H9 (cell line): ENCODE data around the gene ATAD2B. TPM values are rescaled to one million over a fixed set of nuclear protein-coding genes. Genes with fewer than 3 reads are reported as not detected.

Source experiments
- DNase-seq: peaks from one replicate; pipeline ENCODE4 v3.0.0-alpha.2; 2017
- H2AFZ ChIP-seq: one replicate; pipeline ENCODE4 v1.6.1; 2013; ENCODE audit warnings: mild to moderate bottlenecking, low read length, control low read depth, moderate library complexity
- H2AK5ac ChIP-seq: 2 replicates; pipeline ENCODE4 v1.6.1; 2013; ENCODE audit warnings: low read length, control low read depth, mixed read lengths; ENCODE audit not compliant: insufficient read length
- H2BK120ac ChIP-seq: one replicate; pipeline ENCODE4 v1.6.1; 2013; ENCODE audit warnings: low read depth, mild to moderate bottlenecking, low read length, control low read depth, inconsistent platforms; ENCODE audit not compliant: poor library complexity, severe bottlenecking
- H2BK12ac ChIP-seq: 2 replicates; pipeline ENCODE4 v1.6.1; 2013; ENCODE audit warnings: low read length, control low read depth, mixed read lengths, low read depth; ENCODE audit not compliant: insufficient read length
- H2BK15ac ChIP-seq: 2 replicates; pipeline ENCODE4 v1.6.1; 2013; ENCODE audit warnings: low read depth, low read length, control low read depth
- H2BK20ac ChIP-seq: one replicate; pipeline ENCODE4 v1.6.1; 2013; ENCODE audit warnings: low read depth, mild to moderate bottlenecking, low read length, control low read depth, inconsistent platforms; ENCODE audit not compliant: poor library complexity, severe bottlenecking
- H2BK5ac ChIP-seq: 2 replicates; pipeline ENCODE4 v1.6.1; 2013; ENCODE audit warnings: low read length, control low read depth, mixed read lengths; ENCODE audit not compliant: insufficient read length
- H3K14ac ChIP-seq: 2 replicates; pipeline ENCODE4 v1.6.1; 2013; ENCODE audit warnings: low read length, control low read depth; ENCODE audit not compliant: insufficient read depth
- H3K18ac ChIP-seq: 2 replicates; pipeline ENCODE4 v1.6.1; 2013; ENCODE audit warnings: low read depth, mild to moderate bottlenecking, mixed read lengths, low read length, control low read depth; ENCODE audit not compliant: insufficient read length
- H3K23ac ChIP-seq: 2 replicates; pipeline ENCODE4 v1.6.1; 2013; ENCODE audit warnings: low read length, control low read depth, mixed read lengths, low read depth; ENCODE audit not compliant: insufficient read length
- H3K23me2 ChIP-seq: 2 replicates; pipeline ENCODE4 v1.6.1; 2013; ENCODE audit warnings: low read depth, mild to moderate bottlenecking, mixed read lengths, low read length, control low read depth; ENCODE audit not compliant: insufficient read length, poor library complexity, severe bottlenecking
- H3K27ac ChIP-seq: 2 replicates; pipeline ENCODE4 v1.5.1; 2013; ENCODE audit warnings: low read length, control low read depth, mixed read lengths, low read depth; ENCODE audit not compliant: insufficient read length
- H3K27me3 ChIP-seq: 2 replicates; pipeline ENCODE4 v1.6.1; 2013; ENCODE audit warnings: low read length, control low read depth, inconsistent platforms; ENCODE audit not compliant: insufficient read depth
- H3K4ac ChIP-seq: 2 replicates; pipeline ENCODE4 v1.6.1; 2013; ENCODE audit warnings: low read depth, mild to moderate bottlenecking, control low read depth, inconsistent platforms, low read length, moderate library complexity
- H3K4me1 ChIP-seq: 2 replicates; pipeline ENCODE4 v1.6.1; 2013; ENCODE audit warnings: low read length, control low read depth, inconsistent platforms; ENCODE audit not compliant: insufficient read depth
- H3K4me2 ChIP-seq: 2 replicates; pipeline ENCODE4 v1.6.1; 2013; ENCODE audit warnings: low read length, control low read depth, mixed read lengths; ENCODE audit not compliant: insufficient read length, insufficient read depth
- H3K56ac ChIP-seq: 2 replicates; pipeline ENCODE4 v1.6.1; 2013; ENCODE audit warnings: low read depth, mild to moderate bottlenecking, mixed read lengths, low read length, control low read depth; ENCODE audit not compliant: insufficient read length
- H3K79me1 ChIP-seq: 2 replicates; pipeline ENCODE4 v1.6.1; 2013; ENCODE audit warnings: low read depth, mild to moderate bottlenecking, moderate library complexity, low read length, control low read depth, inconsistent platforms; ENCODE audit not compliant: insufficient read depth, poor library complexity, severe bottlenecking
- H3K79me2 ChIP-seq: 2 replicates; pipeline ENCODE4 v1.6.1; 2013; ENCODE audit warnings: low read length, control low read depth, inconsistent platforms; ENCODE audit not compliant: insufficient read depth
- H3K9ac ChIP-seq: 2 replicates; pipeline ENCODE4 v1.6.1; 2013; ENCODE audit warnings: low read length, control low read depth, mixed read lengths; ENCODE audit not compliant: insufficient read length; ENCODE audit errors: extremely low read depth
- H3K9me3 ChIP-seq: one replicate; pipeline ENCODE4 v1.6.1; 2013; ENCODE audit warnings: low read depth, low read length, inconsistent platforms; ENCODE audit not compliant: control insufficient read depth
- H3T11ph ChIP-seq: one replicate; pipeline ENCODE4 v1.6.1; 2013; ENCODE audit warnings: mild to moderate bottlenecking, low read length, control low read depth, inconsistent platforms
- H4K20me1 ChIP-seq: one replicate; pipeline ENCODE4 v1.6.1; 2013; ENCODE audit not compliant: control insufficient read depth, insufficient read length, insufficient read depth
- H4K5ac ChIP-seq: 2 replicates; pipeline ENCODE4 v1.6.1; 2013; ENCODE audit warnings: low read depth, mild to moderate bottlenecking, mixed read lengths, low read length, control low read depth; ENCODE audit not compliant: insufficient read length
- H4K8ac ChIP-seq: replicated peaks from 2 replicates; pipeline ENCODE4 v1.6.1; 2013; ENCODE audit warnings: low read length, control low read depth, mixed read lengths, low read depth; ENCODE audit not compliant: insufficient read length
- H4K91ac ChIP-seq: 2 replicates; pipeline ENCODE4 v1.6.1; 2013; ENCODE audit warnings: low read depth, mild to moderate bottlenecking, moderate library complexity, mixed read lengths, low read length, control low read depth; ENCODE audit not compliant: insufficient read length
- H3K27ac Mint-ChIP-seq, 3 experiments: 2 replicates in 2 of 3; 3 replicates in 1 of 3; pipeline ENCODE4 v1.8.0; 2020 to 2021; ENCODE audit warnings: mixed read lengths in 3 of 3, mild to moderate bottlenecking in 1 of 3, moderate library complexity in 1 of 3
- H3K27me3 Mint-ChIP-seq: 2 replicates; pipeline ENCODE4 v1.8.0; 2021; ENCODE audit warnings: low read depth, mild to moderate bottlenecking, moderate library complexity, mixed read lengths
- H3K36me3 Mint-ChIP-seq, 3 experiments: 2 replicates in 2 of 3; 3 replicates in 1 of 3; pipeline ENCODE4 v1.8.0; 2020 to 2021; ENCODE audit warnings: low read depth in 3 of 3, mixed read lengths in 3 of 3; ENCODE audit not compliant: insufficient read depth in 1 of 3
- H3K4me1 Mint-ChIP-seq, 2 experiments: 2 replicates each; pipeline ENCODE4 v1.8.0; 2020; ENCODE audit warnings: mixed read lengths in 2 of 2
- H3K4me3 Mint-ChIP-seq, 2 experiments: 2 replicates in 1 of 2; 3 replicates in 1 of 2; pipeline ENCODE4 v1.8.0; 2020 to 2021; ENCODE audit warnings: mild to moderate bottlenecking in 2 of 2, mixed read lengths in 2 of 2, moderate library complexity in 1 of 2
- H3K9me3 Mint-ChIP-seq, 2 experiments: 2 replicates in 1 of 2; 3 replicates in 1 of 2; pipeline ENCODE4 v1.8.0; 2020; ENCODE audit warnings: mild to moderate bottlenecking in 2 of 2, mixed read lengths in 2 of 2, moderate library complexity in 1 of 2
- CTCF ChIP-seq: fragments of 200-600 bp; sonication (generic); conservative IDR thresholded peaks from 3 replicates; pipeline ENCODE4 v1.8.0; 2021; ENCODE audit warnings: antibody characterized with exemption, mild to moderate bottlenecking
- WGBS: extraction: QIAGEN DNeasy Blood & Tissue Kit; methylation state at CpG from one replicate; pipeline ENCODE4 v1.1.7; 2013; ENCODE audit warnings: missing lambda C conversion rate, low lambda C conversion rate, mixed read lengths; ENCODE audit not compliant: insufficient read length; ENCODE audit errors: extremely low coverage; 5-methylcytosine and 5-hydroxymethylcytosine counted together
- total RNA-seq: library from RNA; stranded (reverse); gene quantifications from 2 replicates; pipeline ENCODE4 v1.2.1, GENCODE V29; 2021

ATAD2B gene
- total RNA-seq, 1 experiment from 2014 or later, result 21.4 TPM

GRCh38 chr2:23861952-23862351 is 65.0 kb downstream of the ATAD2B start:
- no peaks in the 10 kb centered on the region for H3K9me3 ChIP-seq
- Mint-ChIP-seq H3K9me3 (no peaks in the 10 kb centered on the region), H3K27ac (no peak overlapping the region), H3K36me3 (peaks cover 0 to 28% (median 24%) of the 10 kb centered on the region in 3 experiments; a peak in 6 of 7 replicates), H3K4me3 (no peak overlapping the region), H3K27me3 (no peaks in the 10 kb centered on the region), H3K4me1 (peaks cover 15 to 20% of the 10 kb centered on the region in 2 experiments)
- H2BK120ac ChIP-seq, result no peak overlapping the region
- no peak overlapping the region for H2AK5ac ChIP-seq
- H3K79me1 ChIP-seq, result no peaks in the 10 kb centered on the region
- no peak overlapping the region for H3T11ph ChIP-seq
- no peak for TF ChIP-seq CTCF
- no peak overlapping the region for H2AFZ ChIP-seq
- no peak overlapping the region for H4K91ac ChIP-seq
- no peak overlapping the region for H4K8ac ChIP-seq
- no peaks in the 10 kb centered on the region for H4K20me1 ChIP-seq
- H3K4me2 ChIP-seq, result no peak overlapping the region
- no peak overlapping the region for H2BK20ac ChIP-seq
- no peak for DNase-seq
- H3K4me1 ChIP-seq, result no peaks in the 10 kb centered on the region
- no peak overlapping the region for H3K4ac ChIP-seq
- H3K27ac ChIP-seq, result no peak overlapping the region
- H2BK12ac ChIP-seq, result no peak overlapping the region
- H3K23ac ChIP-seq, result no peak overlapping the region
- no peak overlapping the region for H2BK5ac ChIP-seq
- H3K14ac ChIP-seq, result no peak overlapping the region
- H3K27me3 ChIP-seq, result no peaks in the 10 kb centered on the region
- no peak overlapping the region for H3K56ac ChIP-seq
- no peak overlapping the region for H3K18ac ChIP-seq
- H4K5ac ChIP-seq, result no peak overlapping the region
- H3K79me2 ChIP-seq, result no peaks in the 10 kb centered on the region
- no CpG with 5 or more reads among the region's 4 CpGs for WGBS
- H3K9ac ChIP-seq, result no peak overlapping the region
- H3K23me2 ChIP-seq, result no peaks in the 10 kb centered on the region
- no peak overlapping the region for H2BK15ac ChIP-seq
